ENCODE measurements around the gene TUBB8B.
"Not testable (repeated sequence)": the region's sequence is repeated elsewhere in the genome, so short reads cannot be mapped to it uniquely, and the experiment has no call there.

- TF ChIP-seq, protein P1, sequence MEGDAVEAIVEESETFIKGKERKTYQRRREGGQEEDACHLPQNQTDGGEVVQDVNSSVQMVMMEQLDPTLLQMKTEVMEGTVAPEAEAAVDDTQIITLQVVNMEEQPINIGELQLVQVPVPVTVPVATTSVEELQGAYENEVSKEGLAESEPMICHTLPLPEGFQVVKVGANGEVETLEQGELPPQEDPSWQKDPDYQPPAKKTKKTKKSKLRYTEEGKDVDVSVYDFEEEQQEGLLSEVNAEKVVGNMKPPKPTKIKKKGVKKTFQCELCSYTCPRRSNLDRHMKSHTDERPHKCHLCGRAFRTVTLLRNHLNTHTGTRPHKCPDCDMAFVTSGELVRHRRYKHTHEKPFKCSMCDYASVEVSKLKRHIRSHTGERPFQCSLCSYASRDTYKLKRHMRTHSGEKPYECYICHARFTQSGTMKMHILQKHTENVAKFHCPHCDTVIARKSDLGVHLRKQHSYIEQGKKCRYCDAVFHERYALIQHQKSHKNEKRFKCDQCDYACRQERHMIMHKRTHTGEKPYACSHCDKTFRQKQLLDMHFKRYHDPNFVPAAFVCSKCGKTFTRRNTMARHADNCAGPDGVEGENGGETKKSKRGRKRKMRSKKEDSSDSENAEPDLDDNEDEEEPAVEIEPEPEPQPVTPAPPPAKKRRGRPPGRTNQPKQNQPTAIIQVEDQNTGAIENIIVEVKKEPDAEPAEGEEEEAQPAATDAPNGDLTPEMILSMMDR (IDR thresholded peaks at IDR 0.05; ENCODE audit: insufficient read depth, low read depth, low read length): not testable (repeated sequence)
- TF ChIP-seq EZH2 (IDR thresholded peaks at IDR 0.05; ENCODE audit: insufficient read depth, low read length): not testable (repeated sequence)
Measured at GRCh38 chr18:48696-49095, 719 bp downstream of the TUBB8B start.

Data from astrocyte (in vitro differentiated cells and primary cell).